ENCODE measurements around the gene A2M. TPM values are rescaled to one million over a fixed set of nuclear protein-coding genes. Genes with fewer than 3 reads are reported as not detected.

A2M gene
- total RNA-seq, 4 donors from 2014 or later: 316 to 600 (median 331) TPM

- TF ChIP-seq, protein P1, sequence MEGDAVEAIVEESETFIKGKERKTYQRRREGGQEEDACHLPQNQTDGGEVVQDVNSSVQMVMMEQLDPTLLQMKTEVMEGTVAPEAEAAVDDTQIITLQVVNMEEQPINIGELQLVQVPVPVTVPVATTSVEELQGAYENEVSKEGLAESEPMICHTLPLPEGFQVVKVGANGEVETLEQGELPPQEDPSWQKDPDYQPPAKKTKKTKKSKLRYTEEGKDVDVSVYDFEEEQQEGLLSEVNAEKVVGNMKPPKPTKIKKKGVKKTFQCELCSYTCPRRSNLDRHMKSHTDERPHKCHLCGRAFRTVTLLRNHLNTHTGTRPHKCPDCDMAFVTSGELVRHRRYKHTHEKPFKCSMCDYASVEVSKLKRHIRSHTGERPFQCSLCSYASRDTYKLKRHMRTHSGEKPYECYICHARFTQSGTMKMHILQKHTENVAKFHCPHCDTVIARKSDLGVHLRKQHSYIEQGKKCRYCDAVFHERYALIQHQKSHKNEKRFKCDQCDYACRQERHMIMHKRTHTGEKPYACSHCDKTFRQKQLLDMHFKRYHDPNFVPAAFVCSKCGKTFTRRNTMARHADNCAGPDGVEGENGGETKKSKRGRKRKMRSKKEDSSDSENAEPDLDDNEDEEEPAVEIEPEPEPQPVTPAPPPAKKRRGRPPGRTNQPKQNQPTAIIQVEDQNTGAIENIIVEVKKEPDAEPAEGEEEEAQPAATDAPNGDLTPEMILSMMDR (IDR thresholded peaks at IDR 0.05; ENCODE audit: low read depth): no peak
These were observed 12.5 kb downstream of the A2M start for GRCh38 chr12:9103050-9103849.

DNA sequence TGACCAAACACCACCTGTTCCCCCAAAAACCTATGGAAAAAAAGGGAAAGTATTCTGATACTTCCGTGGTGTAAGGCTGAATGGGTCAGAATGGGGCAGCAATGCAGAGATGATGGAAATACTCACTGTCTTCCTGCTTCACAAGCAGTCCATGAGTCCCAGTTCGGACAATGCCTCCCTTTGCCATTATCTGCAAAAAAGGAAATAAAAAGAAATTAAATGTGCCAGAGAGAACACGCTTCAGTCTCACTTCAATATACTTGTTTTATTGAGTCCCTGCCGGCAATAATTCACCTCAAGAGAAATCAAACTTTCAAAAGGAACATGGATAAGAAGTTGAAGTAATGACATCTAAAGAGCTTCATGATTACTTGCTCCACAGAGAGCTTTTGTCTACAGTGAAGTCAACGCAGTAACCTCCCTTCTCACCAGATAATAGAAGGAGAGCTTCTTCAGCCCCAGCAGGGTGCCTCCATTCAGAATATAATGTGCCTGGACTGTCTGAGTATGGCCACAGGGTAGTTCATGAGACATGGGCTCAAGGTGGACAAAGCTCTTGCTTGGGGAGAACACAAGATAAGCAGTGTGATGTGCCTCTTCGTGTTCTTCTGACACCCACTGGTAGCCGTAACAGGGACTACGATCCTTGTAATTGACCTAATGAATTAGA lies 14.6 kb downstream of the A2M start:
- TF ChIP-seq, protein P1 (IDR thresholded peaks at IDR 0.05; ENCODE audit: low read depth): no peak

DNA sequence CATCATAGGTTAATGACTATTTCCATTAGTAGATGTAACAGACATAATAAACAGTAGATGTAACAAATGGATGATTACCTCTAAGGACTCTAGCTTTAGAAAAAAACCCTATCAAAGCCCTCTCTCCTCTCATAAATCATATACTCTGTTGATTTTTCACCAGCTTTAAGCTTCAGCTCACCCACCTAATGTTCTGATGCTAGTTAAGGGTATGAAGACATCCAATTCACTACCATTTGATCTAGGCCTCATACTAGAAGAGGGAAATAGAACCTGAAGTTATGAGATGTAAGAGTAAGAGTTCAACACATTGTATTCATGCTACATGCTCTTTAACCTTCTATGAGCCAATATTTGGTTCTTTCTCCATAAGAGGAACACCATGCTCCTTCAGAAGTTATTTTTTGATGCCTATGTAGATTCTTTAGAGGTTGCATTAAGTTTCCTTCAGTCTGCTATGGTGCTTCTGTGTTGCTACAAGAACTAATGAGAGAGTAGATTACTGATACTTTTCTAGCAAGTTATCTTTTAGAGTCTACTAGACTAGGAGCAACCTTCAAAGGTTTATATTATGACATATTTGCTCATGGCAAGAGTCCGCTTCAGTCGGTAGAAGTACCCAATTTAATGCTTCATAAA lies 16.0 kb downstream of the A2M start:
- TF ChIP-seq, protein P1 (IDR thresholded peaks at IDR 0.05; ENCODE audit: low read depth): no peak

DNA sequence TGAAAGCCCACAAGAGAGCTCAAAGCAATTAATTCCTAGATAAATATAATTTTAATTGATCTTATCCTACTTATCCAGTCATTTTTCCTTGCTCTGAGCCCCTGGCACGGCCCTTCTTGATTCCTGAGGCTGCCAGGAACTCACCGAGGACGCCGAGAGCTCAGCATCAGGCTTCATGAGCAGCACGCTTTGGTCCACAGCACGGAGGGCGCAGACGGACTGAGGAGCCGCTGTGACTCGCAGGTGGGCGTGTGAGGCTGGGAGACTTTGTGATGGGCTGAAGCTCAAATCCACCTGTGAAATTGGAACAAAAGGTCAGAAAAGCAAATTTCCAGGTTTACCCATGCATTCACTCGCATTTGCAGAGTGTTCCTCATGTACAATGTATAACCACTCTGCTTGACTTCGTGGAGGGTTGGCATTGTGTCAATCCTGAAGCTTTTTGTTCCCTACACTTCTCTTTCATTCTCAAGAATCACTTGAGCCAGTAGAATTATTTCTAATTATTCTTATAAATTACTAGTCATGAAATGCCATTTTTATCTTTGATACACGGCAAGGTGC lies 17.2 kb downstream of the A2M start:
- TF ChIP-seq, protein P1 (IDR thresholded peaks at IDR 0.05; ENCODE audit: low read depth): no peak

DNA sequence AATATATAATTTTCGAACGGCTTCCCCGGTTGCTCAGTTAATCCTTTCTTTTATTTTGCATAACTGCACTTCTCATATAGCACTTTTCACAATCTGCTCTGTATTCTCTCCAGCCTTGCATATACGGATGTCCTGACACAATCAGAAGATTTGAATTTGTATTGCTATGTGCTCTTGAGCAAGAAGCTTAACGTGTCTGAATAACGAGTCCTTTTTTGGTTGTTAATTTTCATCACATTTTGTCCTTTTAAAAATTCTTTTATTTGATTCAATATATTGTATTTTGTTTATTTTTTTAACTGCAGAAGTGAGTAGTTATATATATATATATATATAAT lies 17.6 kb downstream of the A2M start:
- TF ChIP-seq, protein P1 (IDR thresholded peaks at IDR 0.05; ENCODE audit: low read depth): no peak

DNA sequence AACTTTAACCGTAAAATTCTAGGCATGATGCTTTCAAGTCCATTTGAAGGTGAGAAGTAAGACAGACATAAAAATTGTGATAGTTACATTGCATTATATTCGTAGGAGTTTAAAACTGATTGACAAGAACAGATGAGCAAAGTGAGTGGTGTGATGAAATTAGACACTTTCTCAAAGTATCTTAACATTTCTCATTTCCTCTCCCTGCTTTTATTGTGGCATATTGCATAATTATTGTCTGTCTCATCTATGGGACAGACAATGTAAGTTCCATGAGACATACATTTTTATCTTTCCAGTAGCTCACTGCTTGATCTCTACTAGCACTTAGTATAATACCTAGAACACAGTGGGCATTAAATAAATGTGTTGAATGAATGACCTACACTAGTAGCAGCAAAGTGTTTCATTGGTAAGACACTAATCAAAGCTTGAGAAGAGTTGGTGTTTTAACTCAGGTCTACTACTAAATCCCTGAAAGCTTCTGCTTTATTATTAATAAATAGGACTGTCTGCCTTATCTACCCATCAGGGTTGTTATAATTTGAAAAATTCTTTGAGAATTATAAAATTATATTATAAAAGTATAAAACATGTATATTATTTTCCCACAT lies 19.0 kb downstream of the A2M start:
- TF ChIP-seq, protein P1 (IDR thresholded peaks at IDR 0.05; ENCODE audit: low read depth): no peak
